ENCODE measurements around the gene ADRA1B.
A peak's percentile ranks its signal among the peaks of the same experiment; 100 is the strongest.

The ADRA1B gene

GRCh38 chr5:160018945-160019625 is 102.8 kb downstream of the ADRA1B start:
- no peak for DNase-seq (ENCODE audit: low read depth)

GRCh38 chr5:160020266-160020770 is 104.0 kb downstream of the ADRA1B start:
- DNase-seq (ENCODE audit: low read depth), result no peak

GRCh38 chr5:160020964-160021363 is 104.7 kb downstream of the ADRA1B start:
- no peak for DNase-seq (ENCODE audit: low read depth)

GRCh38 chr5:160021831-160022446 is 105.7 kb downstream of the ADRA1B start:
- peak; percentile 32 for DNase-seq (ENCODE audit: low read depth)

All from stimulated activated CD8-positive, alpha-beta memory T cell treated with anti-CD3 and anti-CD28 coated beads, Interleukin-12 subunit alpha, Interleukin-12 subunit beta, amount 100 ng/mL, for 1 hour (primary cell).